IPS DF 4.7 (cell line): ENCODE data around the gene PHF12.
"Not testable (repeated sequence)": the region's sequence is repeated elsewhere in the genome, so short reads cannot be mapped to it uniquely, and the experiment has no call there.

ENCODE experiments used
- DNase-seq: peaks from one replicate; pipeline ENCODE4 v3.0.0-alpha.2; 2013; ENCODE audit warnings: low spot score; ENCODE audit errors: extremely low read depth

The PHF12 gene

GRCh38 chr17:28904800-28905199 is 46.5 kb downstream of the PHF12 start:
- DNase-seq = no peak

- DNase-seq = not testable (repeated sequence)
These were observed 47.8 kb downstream of the PHF12 start for GRCh38 chr17:28903546-28903841.

- DNase-seq = peak; percentile 71
These were observed 48.3 kb downstream of the PHF12 start, which contains the start of gene DHRS13 for GRCh38 chr17:28902819-28903545. Gene DHRS13 (minus strand): TSS chr17:28903079. CDS start chr17:28902944, 135 bp downstream.

GRCh38 chr17:28901866-28902818 is 49.2 kb downstream of the PHF12 start:
- no peak for DNase-seq

- DNase-seq = no peak
These were observed 50.2 kb downstream of the PHF12 start for GRCh38 chr17:28900986-28901726.

- DNase-seq = no peak
These were observed 52.0 kb downstream of the PHF12 start for GRCh38 chr17:28899212-28899815.

GRCh38 chr17:28898527-28898955 is 52.8 kb downstream of the PHF12 start:
- DNase-seq = no peak

- DNase-seq = no peak
These were observed 53.4 kb downstream of the PHF12 start for GRCh38 chr17:28897769-28898526.

- no peak for DNase-seq
These were observed 54.2 kb downstream of the PHF12 start, which contains the start of gene FLOT2 for GRCh38 chr17:28896884-28897768. Gene FLOT2 (minus strand): TSS chr17:28897733. CDS start chr17:28897574, 159 bp downstream.

- no peak for DNase-seq
These were observed 54.8 kb downstream of the PHF12 start for GRCh38 chr17:28896491-28896883.

- DNase-seq = no peak
These were observed 55.4 kb downstream of the PHF12 start for GRCh38 chr17:28895794-28896447.

GRCh38 chr17:28893248-28894183 is 57.8 kb downstream of the PHF12 start:
- not testable (repeated sequence) for DNase-seq

GRCh38 chr17:28892024-28892423 is 59.3 kb downstream of the PHF12 start:
- DNase-seq = no peak

- DNase-seq = no peak
These were observed 60.1 kb downstream of the PHF12 start for GRCh38 chr17:28891201-28891600.

- DNase-seq = no peak
These were observed 61.3 kb downstream of the PHF12 start for GRCh38 chr17:28889996-28890395.

- no peak for DNase-seq
These were observed 62.5 kb downstream of the PHF12 start for GRCh38 chr17:28888832-28889231.

GRCh38 chr17:28887871-28888471 is 63.3 kb downstream of the PHF12 start:
- DNase-seq = no peak
